MCF 10A (cell line): ENCODE data around the gene LCLAT1. TPM values are rescaled to one million over a fixed set of nuclear protein-coding genes. Genes with fewer than 3 reads are reported as not detected.

Source experiments
- BruUV-seq: library from RNA; stranded (reverse); fragments of 400-500 nt; replicated peaks from 2 replicates; lab custom pipeline; 2021; lab: Mats Ljungman, UMichigan
- CTCF ChIA-PET: fragments of 300-600 bp; sonication (Branson Sonifier 250); formaldehyde crosslinking; extraction: SDS; loops from one replicate; lab custom pipeline; 2021; ENCODE audit warnings: antibody characterized with exemption, inconsistent platforms; lab: Yijun Ruan, JAX
- POLR2A ChIA-PET: fragments of 300-600, 350-650 bp; sonication (Branson Sonifier 250); formaldehyde crosslinking; extraction: SDS; loops from one replicate; lab custom pipeline; 2020; ENCODE audit warnings: antibody characterized with exemption, inconsistent platforms; lab: Yijun Ruan, JAX
- DNase-seq: peaks from one replicate; pipeline ENCODE4 v3.0.0-alpha.2; 2018; ENCODE audit not compliant: unreplicated experiment
- H3K27ac Mint-ChIP-seq: one replicate; pipeline ENCODE4 v1.8.0; 2022; ENCODE audit warnings: mild to moderate bottlenecking, low read depth, mixed read lengths; ENCODE audit not compliant: unreplicated experiment
- H3K27me3 Mint-ChIP-seq: one replicate; pipeline ENCODE4 v1.8.0; 2022; ENCODE audit warnings: mixed read lengths; ENCODE audit not compliant: insufficient read depth, unreplicated experiment
- H3K36me3 Mint-ChIP-seq: one replicate; pipeline ENCODE4 v1.8.0; 2022; ENCODE audit warnings: mild to moderate bottlenecking, moderate library complexity, mixed read lengths; ENCODE audit not compliant: insufficient read depth, unreplicated experiment
- H3K4me1 Mint-ChIP-seq: one replicate; pipeline ENCODE4 v1.8.0; 2022; ENCODE audit warnings: mixed read lengths; ENCODE audit not compliant: insufficient read depth, unreplicated experiment
- H3K4me3 Mint-ChIP-seq: one replicate; pipeline ENCODE4 v1.8.0; 2022; ENCODE audit warnings: mild to moderate bottlenecking, moderate library complexity, mixed read lengths; ENCODE audit not compliant: unreplicated experiment
- H3K9me3 Mint-ChIP-seq: one replicate; pipeline ENCODE4 v1.8.0; 2022; ENCODE audit warnings: mixed read lengths; ENCODE audit not compliant: unreplicated experiment
- CTCF ChIP-seq: fragments of 200-600 bp; IDR thresholded peaks from one replicate; pipeline ENCODE4 v1.8.0; 2022; ENCODE audit warnings: antibody characterized with exemption, mild to moderate bottlenecking; ENCODE audit not compliant: unreplicated experiment
- intact Hi-C: fragments of 100-400 bp; cut with micrococcal nuclease; formaldehyde crosslinking; loops from 2 replicates; pipeline ENCODE4 v1.14.1; 2022
- total RNA-seq: library from RNA; stranded (reverse); gene quantifications from 2 replicates; pipeline ENCODE4 v1.2.3, GENCODE V29; 2022

LCLAT1 gene
- total RNA-seq, 1 experiment from 2014 or later, result 27.5 TPM

- no TSS peak for BruUV-seq
Observed at GRCh38 chr2:30427606-30428347, 19.3 kb upstream of the LCLAT1 start.

GRCh38 chr2:30428348-30428662 is 18.7 kb upstream of the LCLAT1 start:
- Mint-ChIP-seq H3K27ac (no peak overlapping the region), H3K27me3 (no peaks in the 10 kb centered on the region), H3K36me3 (no peaks in the 10 kb centered on the region), H3K4me1 (no peaks in the 10 kb centered on the region), H3K4me3 (no peak overlapping the region), H3K9me3 (no peaks in the 10 kb centered on the region)
- intact Hi-C loops, result no loop called here
- POLR2A ChIA-PET, result no interaction called here
- no peak for TF ChIP-seq CTCF
- BruUV-seq, result no TSS peak
- no peak for DNase-seq
- CTCF ChIA-PET, result no interaction called here

More at GRCh38 chr2:30427606-30428347, 19.3 kb upstream of the LCLAT1 start:
- POLR2A ChIA-PET, result no interaction called here
- TF ChIP-seq CTCF, result no peak
- H3K36me3 Mint-ChIP-seq, result no peaks in the 10 kb centered on the region
- no peaks in the 10 kb centered on the region for H3K9me3 Mint-ChIP-seq
- no peak for DNase-seq
- intact Hi-C loops, result no loop called here
- CTCF ChIA-PET, result no interaction called here
- H3K27ac Mint-ChIP-seq, result no peak overlapping the region
- H3K4me3 Mint-ChIP-seq, result no peak overlapping the region
- H3K27me3 Mint-ChIP-seq, result no peaks in the 10 kb centered on the region
- H3K4me1 Mint-ChIP-seq, result peaks cover 1% of the 10 kb centered on the region

- no TSS peak for BruUV-seq
- H3K4me1 Mint-ChIP-seq, result no peaks in the 10 kb centered on the region
- no peaks in the 10 kb centered on the region for H3K27me3 Mint-ChIP-seq
- DNase-seq, result no peak
- CTCF ChIA-PET, result interaction anchor here (0.6 kb wide), 1 partner anchor 264 kb away, joined by 3 read pairs; no protein-coding TSS in a partner anchor
- intact Hi-C loops, result no loop called here
- no peak overlapping the region for H3K4me3 Mint-ChIP-seq
- POLR2A ChIA-PET, result no interaction called here
- no peak for TF ChIP-seq CTCF
- H3K9me3 Mint-ChIP-seq, result no peaks in the 10 kb centered on the region
- no peak overlapping the region for H3K27ac Mint-ChIP-seq
- no peaks in the 10 kb centered on the region for H3K36me3 Mint-ChIP-seq
Observed at GRCh38 chr2:30428827-30429461, 18.1 kb upstream of the LCLAT1 start.

- POLR2A ChIA-PET, result interaction anchor here (1.2 kb wide), 2 partner anchors 10 to 14 kb away, joined by 4 to 5 read pairs; partner anchors contain the start of gene LCLAT1
- Mint-ChIP-seq H3K9me3 (no peaks in the 10 kb centered on the region), H3K4me3 (no peak overlapping the region), H3K27ac (no peak overlapping the region), H3K27me3 (no peaks in the 10 kb centered on the region), H3K36me3 (no peaks in the 10 kb centered on the region), H3K4me1 (no peaks in the 10 kb centered on the region)
- CTCF ChIA-PET, result interaction anchor here (0.7 to 0.9 kb wide), 2 partner anchors 11 to 462 kb away, joined by 3 read pairs; no protein-coding TSS in a partner anchor
- no peak for TF ChIP-seq CTCF
- intact Hi-C loops, result no loop called here
- no TSS peak for BruUV-seq
- no peak for DNase-seq
Observed at GRCh38 chr2:30433541-30434299, 13.3 kb upstream of the LCLAT1 start.
